ENCODE measurements around the gene HAPLN3.

GRCh38 chr15:88849376-88850072 is 45.8 kb downstream of the HAPLN3 start:
- TF ChIP-seq, protein P1, sequence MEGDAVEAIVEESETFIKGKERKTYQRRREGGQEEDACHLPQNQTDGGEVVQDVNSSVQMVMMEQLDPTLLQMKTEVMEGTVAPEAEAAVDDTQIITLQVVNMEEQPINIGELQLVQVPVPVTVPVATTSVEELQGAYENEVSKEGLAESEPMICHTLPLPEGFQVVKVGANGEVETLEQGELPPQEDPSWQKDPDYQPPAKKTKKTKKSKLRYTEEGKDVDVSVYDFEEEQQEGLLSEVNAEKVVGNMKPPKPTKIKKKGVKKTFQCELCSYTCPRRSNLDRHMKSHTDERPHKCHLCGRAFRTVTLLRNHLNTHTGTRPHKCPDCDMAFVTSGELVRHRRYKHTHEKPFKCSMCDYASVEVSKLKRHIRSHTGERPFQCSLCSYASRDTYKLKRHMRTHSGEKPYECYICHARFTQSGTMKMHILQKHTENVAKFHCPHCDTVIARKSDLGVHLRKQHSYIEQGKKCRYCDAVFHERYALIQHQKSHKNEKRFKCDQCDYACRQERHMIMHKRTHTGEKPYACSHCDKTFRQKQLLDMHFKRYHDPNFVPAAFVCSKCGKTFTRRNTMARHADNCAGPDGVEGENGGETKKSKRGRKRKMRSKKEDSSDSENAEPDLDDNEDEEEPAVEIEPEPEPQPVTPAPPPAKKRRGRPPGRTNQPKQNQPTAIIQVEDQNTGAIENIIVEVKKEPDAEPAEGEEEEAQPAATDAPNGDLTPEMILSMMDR (IDR thresholded peaks at IDR 0.05) = no peak
- TF ChIP-seq EP300 (IDR thresholded peaks at IDR 0.05) = no peak
- no peak for TF ChIP-seq POLR2A (IDR thresholded peaks at IDR 0.05)

Data from ovary (tissue), 3 donors.